PC-3 (cell line): ENCODE data around the gene CHAD. TPM values are rescaled to one million over a fixed set of nuclear protein-coding genes. Genes with fewer than 3 reads are reported as not detected.

ENCODE experiments used
- ATAC-seq: fragments of 200-7000 bp; cut with Tn5 transposase; 2 replicates; pipeline ENCODE4 v1.9.1; 2020; ENCODE audit warnings: mild to moderate bottlenecking, moderate library complexity
- BruUV-seq: library from RNA; stranded (reverse); fragments of 400-500 nt; replicated peaks from 2 replicates; lab custom pipeline; 2021; lab: Mats Ljungman, UMichigan
- CTCF ChIA-PET: fragments of 300-600 bp; sonication (Branson Sonifier 250); formaldehyde crosslinking; loops from one replicate; lab custom pipeline; 2022; ENCODE audit warnings: antibody characterized with exemption; lab: Charles Lee
- POLR2A ChIA-PET: fragments of 300-600 bp; sonication (Branson Sonifier 250); formaldehyde crosslinking; loops from one replicate; lab custom pipeline; 2022; ENCODE audit warnings: antibody characterized with exemption; ENCODE audit not compliant: unreplicated experiment; lab: Charles Lee
- DNase-seq: peaks from one replicate; pipeline ENCODE4 v3.0.0-alpha.2; 2015
- H2AFZ ChIP-seq: fragments of 300-600 bp; sonication (generic); 2 replicates; pipeline ENCODE4 v1.6.0; 2016; ENCODE audit warnings: antibody characterized with exemption, low read length
- H3F3A ChIP-seq: fragments of 300-600 bp; sonication (generic); one replicate; pipeline ENCODE4 v1.6.0; 2017; ENCODE audit warnings: antibody characterized with exemption, low read length, control low read depth, mild to moderate bottlenecking; ENCODE audit not compliant: unreplicated experiment
- H3K27ac ChIP-seq: fragments of 300-600 bp; sonication (generic); 2 replicates; pipeline ENCODE4 v1.5.1; 2016; ENCODE audit warnings: mild to moderate bottlenecking, low read length
- H3K27me3 ChIP-seq: fragments of 300-600 bp; sonication (generic); 2 replicates; pipeline ENCODE4 v1.6.1; 2016; ENCODE audit warnings: low read length, mixed read lengths
- H3K36me3 ChIP-seq: fragments of 300-600 bp; sonication (generic); 2 replicates; pipeline ENCODE4 v1.6.1; 2016; ENCODE audit warnings: low read depth, mixed run types, low read length, mixed read lengths
- H3K4me1 ChIP-seq: fragments of 300-600 bp; sonication (generic); 2 replicates; pipeline ENCODE4 v1.5.1; 2016; ENCODE audit warnings: low read length; ENCODE audit not compliant: insufficient read depth
- H3K4me2 ChIP-seq: fragments of 300-600 bp; sonication (generic); 2 replicates; pipeline ENCODE4 v1.6.0; 2016; ENCODE audit warnings: low read length
- H3K4me3 ChIP-seq: fragments of 300-600 bp; sonication (generic); 2 replicates; pipeline ENCODE4 v1.5.1; 2016; ENCODE audit warnings: mild to moderate bottlenecking, low read length, mixed read lengths
- H3K79me2 ChIP-seq: fragments of 300-600 bp; sonication (generic); 2 replicates; pipeline ENCODE4 v1.6.1; 2017; ENCODE audit warnings: low read length, mixed read lengths
- H3K9ac ChIP-seq: fragments of 300-600 bp; sonication (generic); 2 replicates; pipeline ENCODE4 v1.6.0; 2016; ENCODE audit warnings: mild to moderate bottlenecking, low read length
- H3K9me2 ChIP-seq: fragments of 300-600 bp; sonication (generic); replicated peaks from 2 replicates; pipeline ENCODE4 v1.6.1; 2016; ENCODE audit warnings: mixed run types, low read length, mixed read lengths
- H3K9me3 ChIP-seq: fragments of 300-600 bp; sonication (generic); 2 replicates; pipeline ENCODE4 v1.6.1; 2016; ENCODE audit warnings: low read length, mixed read lengths
- H4K20me1 ChIP-seq: fragments of 300-600 bp; sonication (generic); 2 replicates; pipeline ENCODE4 v1.6.1; 2016; ENCODE audit warnings: low read length, mixed read lengths
- EZH2 ChIP-seq: fragments of 300-600 bp; sonication (generic); IDR thresholded peaks from one replicate; pipeline ENCODE4 v1.6.1; 2017; ENCODE audit warnings: antibody characterized with exemption, mild to moderate bottlenecking, low read length; ENCODE audit not compliant: unreplicated experiment
- EZH2phosphoT487 ChIP-seq: fragments of 300-600 bp; sonication (generic); IDR thresholded peaks from 2 replicates; pipeline ENCODE4 v1.6.1; 2018; ENCODE audit warnings: mild to moderate bottlenecking, antibody characterized with exemption, low read length, borderline replicate concordance
- intact Hi-C: fragments of 100-400 bp; cut with micrococcal nuclease; formaldehyde crosslinking; loops from 2 replicates; pipeline ENCODE4 v1.9.0; 2023
- total RNA-seq: library from RNA; depleted of rRNA; stranded (reverse); fragments of >200 nt; gene quantifications from 2 replicates; pipeline ENCODE4 v1.2.3, GENCODE V29; 2014
- TF ChIP-seq, protein P1 (sequence below): fragments of 300-600 bp; sonication (generic); conservative IDR thresholded peaks from 2 replicates; pipeline ENCODE4 v1.5.1; 2017; ENCODE audit warnings: antibody characterized with exemption, low read depth, mild to moderate bottlenecking, low read length

The CHAD gene
- total RNA-seq, 1 experiment from 2014 or later: not detected

DNA sequence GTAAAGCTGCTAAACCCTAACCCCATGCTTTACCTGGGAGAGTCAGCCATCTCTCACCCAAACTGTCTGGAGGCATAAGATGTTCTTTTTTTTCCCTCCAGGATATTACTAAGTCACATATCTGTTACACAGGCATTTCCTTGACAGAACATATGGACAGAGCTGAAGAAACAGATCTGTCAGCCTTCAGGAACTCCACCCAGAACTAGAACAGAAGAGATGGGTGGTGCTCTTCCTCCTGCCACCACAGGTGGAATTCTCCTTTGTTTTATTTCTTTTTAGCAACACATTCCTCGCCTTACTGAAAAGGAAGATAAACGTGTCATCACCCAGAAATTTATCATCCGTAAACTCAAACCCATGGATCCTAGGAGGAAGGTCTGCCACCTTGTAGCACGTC lies 48.3 kb upstream of the CHAD start:
- H3K4me1 ChIP-seq: peaks cover 3% of the 10 kb centered on the region; the same call in 1 of the 2 replicates
- H3K36me3 ChIP-seq: no peaks in the 10 kb centered on the region
- no peak overlapping the region for H3K27ac ChIP-seq
- H3K4me2 ChIP-seq: no peak overlapping the region
- TF ChIP-seq EZH2 (no peak), EZH2phosphoT487 (no peak)
- TF ChIP-seq, protein P1, sequence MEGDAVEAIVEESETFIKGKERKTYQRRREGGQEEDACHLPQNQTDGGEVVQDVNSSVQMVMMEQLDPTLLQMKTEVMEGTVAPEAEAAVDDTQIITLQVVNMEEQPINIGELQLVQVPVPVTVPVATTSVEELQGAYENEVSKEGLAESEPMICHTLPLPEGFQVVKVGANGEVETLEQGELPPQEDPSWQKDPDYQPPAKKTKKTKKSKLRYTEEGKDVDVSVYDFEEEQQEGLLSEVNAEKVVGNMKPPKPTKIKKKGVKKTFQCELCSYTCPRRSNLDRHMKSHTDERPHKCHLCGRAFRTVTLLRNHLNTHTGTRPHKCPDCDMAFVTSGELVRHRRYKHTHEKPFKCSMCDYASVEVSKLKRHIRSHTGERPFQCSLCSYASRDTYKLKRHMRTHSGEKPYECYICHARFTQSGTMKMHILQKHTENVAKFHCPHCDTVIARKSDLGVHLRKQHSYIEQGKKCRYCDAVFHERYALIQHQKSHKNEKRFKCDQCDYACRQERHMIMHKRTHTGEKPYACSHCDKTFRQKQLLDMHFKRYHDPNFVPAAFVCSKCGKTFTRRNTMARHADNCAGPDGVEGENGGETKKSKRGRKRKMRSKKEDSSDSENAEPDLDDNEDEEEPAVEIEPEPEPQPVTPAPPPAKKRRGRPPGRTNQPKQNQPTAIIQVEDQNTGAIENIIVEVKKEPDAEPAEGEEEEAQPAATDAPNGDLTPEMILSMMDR: no peak
- POLR2A ChIA-PET: no interaction called here
- H4K20me1 ChIP-seq: no peaks in the 10 kb centered on the region
- no peak overlapping the region for H2AFZ ChIP-seq
- no peak overlapping the region for H3K4me3 ChIP-seq
- DNase-seq (no peak), ATAC-seq (peak; percentile 24)
- no peak overlapping the region for H3K9ac ChIP-seq
- no peaks in the 10 kb centered on the region for H3F3A ChIP-seq
- H3K9me2 ChIP-seq: no peaks in the 10 kb centered on the region
- CTCF ChIA-PET: no interaction called here
- H3K79me2 ChIP-seq: no peaks in the 10 kb centered on the region
- H3K27me3 ChIP-seq: no peaks in the 10 kb centered on the region
- intact Hi-C loops: no loop called here
- no TSS peak for BruUV-seq
- H3K9me3 ChIP-seq: no peaks in the 10 kb centered on the region

DNA sequence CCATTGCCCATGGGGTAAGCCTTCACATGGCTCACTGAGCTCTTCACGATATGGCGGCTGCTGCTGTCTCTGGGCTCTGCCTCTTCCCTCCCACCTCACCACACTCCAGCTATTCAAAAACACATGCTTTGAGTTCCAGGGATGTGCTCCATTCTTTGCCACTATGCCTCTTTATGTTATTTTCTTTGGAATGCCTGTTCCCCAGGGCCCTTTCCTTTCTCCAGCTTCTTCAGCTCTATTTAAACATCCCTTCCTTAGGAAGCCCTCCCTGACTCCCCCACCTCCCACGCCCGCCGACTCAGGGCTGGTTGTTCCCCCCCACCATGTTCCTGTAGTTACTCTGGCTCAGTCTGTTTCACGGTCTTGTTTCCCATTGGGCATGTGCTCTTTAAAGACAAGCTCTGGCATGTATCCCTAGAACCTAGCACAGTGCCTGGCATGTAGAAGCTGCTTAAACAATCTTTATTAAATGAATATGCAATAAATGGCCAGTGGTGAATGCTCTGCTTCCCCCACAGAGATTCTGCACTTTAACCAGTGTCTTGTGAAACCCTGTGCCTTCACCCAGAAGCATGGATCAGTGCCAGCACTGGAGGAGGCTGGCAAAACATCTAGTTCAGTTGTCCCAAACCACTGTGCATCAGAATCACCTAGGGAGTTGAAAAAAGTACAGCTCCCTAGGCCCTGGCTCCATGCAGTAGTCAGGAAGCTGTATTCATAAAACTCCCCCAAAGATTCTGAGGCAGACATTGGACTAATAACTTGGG lies 46.4 kb upstream of the CHAD start:
- POLR2A ChIA-PET: no interaction called here

More for the DNA sequence above, 46.4 kb upstream of the CHAD start:
- no peak overlapping the region for H3K4me2 ChIP-seq
- H3K9me3 ChIP-seq: no peaks in the 10 kb centered on the region
- no peaks in the 10 kb centered on the region for H3K79me2 ChIP-seq
- no peaks in the 10 kb centered on the region for H3K27me3 ChIP-seq
- no peak overlapping the region for H3K27ac ChIP-seq
- no peak overlapping the region for H3K9ac ChIP-seq
- H3F3A ChIP-seq: no peaks in the 10 kb centered on the region
- CTCF ChIA-PET: interaction anchor here (0.5 kb wide), 1 partner anchor 10 kb away, joined by 3 read pairs; no protein-coding TSS in a partner anchor
- H3K4me1 ChIP-seq: peaks cover 15% of the 10 kb centered on the region
- TF ChIP-seq EZH2: no peak
- TF ChIP-seq EZH2phosphoT487: no peak
- TF ChIP-seq, protein P1: no peak
- H3K9me2 ChIP-seq: no peaks in the 10 kb centered on the region
- no TSS peak for BruUV-seq
- ATAC-seq: no peak
- intact Hi-C loops: no loop called here
- no peaks in the 10 kb centered on the region for H3K36me3 ChIP-seq
- no peak overlapping the region for H2AFZ ChIP-seq
- H3K4me3 ChIP-seq: no peak overlapping the region
- DNase-seq: no peak
- H4K20me1 ChIP-seq: no peaks in the 10 kb centered on the region
